KOPT-K1 (cell line): ENCODE data around the gene CBLB.

ENCODE experiments used
- H3K27ac ChIP-seq: fragments of 200-600 bp; sonication (generic); 2 replicates; pipeline ENCODE4 v1.5.1; 2016; ENCODE audit warnings: antibody characterized with exemption, mild to moderate bottlenecking, low read depth, low read length; ENCODE audit not compliant: poor library complexity, severe bottlenecking
- H3K36me3 ChIP-seq: fragments of 200-600 bp; sonication (generic); 2 replicates; pipeline ENCODE4 v1.5.1; 2017; ENCODE audit warnings: antibody characterized with exemption, mild to moderate bottlenecking, low read length, moderate library complexity; ENCODE audit not compliant: insufficient read depth
- H3K9me3 ChIP-seq: fragments of 200-600 bp; sonication (generic); 2 replicates; pipeline ENCODE4 v1.5.1; 2017; ENCODE audit warnings: antibody characterized with exemption, low read length, mild to moderate bottlenecking; ENCODE audit not compliant: insufficient read depth, poor library complexity, severe bottlenecking

Gene CBLB

GRCh38 chr3:105844704-105845103 is 24.1 kb downstream of the CBLB start:
- Histone ChIP-seq H3K36me3 (no peaks in the 10 kb centered on the region), H3K27ac (no peak overlapping the region), H3K9me3 (no peaks in the 10 kb centered on the region)

GRCh38 chr3:105843994-105844393 is 24.8 kb downstream of the CBLB start:
- no peaks in the 10 kb centered on the region for H3K9me3 ChIP-seq
- no peaks in the 10 kb centered on the region for H3K36me3 ChIP-seq
- no peak overlapping the region for H3K27ac ChIP-seq

- H3K9me3 ChIP-seq = no peaks in the 10 kb centered on the region
- no peaks in the 10 kb centered on the region for H3K36me3 ChIP-seq
- no peak overlapping the region for H3K27ac ChIP-seq
Measured at GRCh38 chr3:105842943-105843342, 25.9 kb downstream of the CBLB start.

- Histone ChIP-seq H3K9me3 (no peaks in the 10 kb centered on the region), H3K36me3 (no peaks in the 10 kb centered on the region), H3K27ac (no peak overlapping the region)
Measured at GRCh38 chr3:105842449-105842848, 26.4 kb downstream of the CBLB start.

GRCh38 chr3:105837947-105838346 is 30.9 kb downstream of the CBLB start:
- no peak overlapping the region for H3K27ac ChIP-seq
- no peaks in the 10 kb centered on the region for H3K9me3 ChIP-seq
- no peaks in the 10 kb centered on the region for H3K36me3 ChIP-seq

GRCh38 chr3:105837143-105837740 is 31.6 kb downstream of the CBLB start:
- no peaks in the 10 kb centered on the region for H3K36me3 ChIP-seq
- no peaks in the 10 kb centered on the region for H3K9me3 ChIP-seq
- H3K27ac ChIP-seq = no peak overlapping the region

- Histone ChIP-seq H3K9me3 (no peaks in the 10 kb centered on the region), H3K27ac (no peak overlapping the region), H3K36me3 (no peaks in the 10 kb centered on the region)
Measured at GRCh38 chr3:105836533-105836932, 32.3 kb downstream of the CBLB start.

GRCh38 chr3:105835606-105836005 is 33.2 kb downstream of the CBLB start:
- Histone ChIP-seq H3K27ac (no peak overlapping the region), H3K9me3 (no peaks in the 10 kb centered on the region), H3K36me3 (no peaks in the 10 kb centered on the region)

GRCh38 chr3:105834768-105835167 is 34.0 kb downstream of the CBLB start:
- H3K27ac ChIP-seq = no peak overlapping the region
- H3K36me3 ChIP-seq = no peaks in the 10 kb centered on the region
- H3K9me3 ChIP-seq = no peaks in the 10 kb centered on the region

GRCh38 chr3:105832644-105833043 is 36.2 kb downstream of the CBLB start:
- no peak overlapping the region for H3K27ac ChIP-seq
- no peaks in the 10 kb centered on the region for H3K36me3 ChIP-seq
- no peaks in the 10 kb centered on the region for H3K9me3 ChIP-seq

GRCh38 chr3:105830836-105831235 is 38.0 kb downstream of the CBLB start:
- H3K27ac ChIP-seq = no peak overlapping the region
- no peaks in the 10 kb centered on the region for H3K36me3 ChIP-seq
- no peaks in the 10 kb centered on the region for H3K9me3 ChIP-seq

GRCh38 chr3:105829871-105830622 is 38.8 kb downstream of the CBLB start:
- no peak overlapping the region for H3K27ac ChIP-seq
- no peaks in the 10 kb centered on the region for H3K36me3 ChIP-seq
- H3K9me3 ChIP-seq = no peaks in the 10 kb centered on the region

- no peaks in the 10 kb centered on the region for H3K9me3 ChIP-seq
- no peak overlapping the region for H3K27ac ChIP-seq
- no peaks in the 10 kb centered on the region for H3K36me3 ChIP-seq
Measured at GRCh38 chr3:105829229-105829628, 39.6 kb downstream of the CBLB start.

GRCh38 chr3:105828703-105829102 is 40.1 kb downstream of the CBLB start:
- Histone ChIP-seq H3K36me3 (no peaks in the 10 kb centered on the region), H3K9me3 (no peaks in the 10 kb centered on the region), H3K27ac (no peak overlapping the region)

- no peak overlapping the region for H3K27ac ChIP-seq
- no peaks in the 10 kb centered on the region for H3K36me3 ChIP-seq
- no peaks in the 10 kb centered on the region for H3K9me3 ChIP-seq
Measured at GRCh38 chr3:105827959-105828358, 40.9 kb downstream of the CBLB start.
